Activated naive CD4-positive, alpha-beta T cell treated with anti-CD3 and anti-CD28 coated beads, Interleukin-2, amount 50 U/mL, for 72 hours (primary cell): Measurements from ENCODE around the gene PARD3B. TPM values are rescaled to one million over a fixed set of nuclear protein-coding genes. Genes with fewer than 3 reads are reported as not detected.

Experiments
- ATAC-seq, 2 donors: fragments of 150-1000 bp; cut with Tn5 transposase; 2 replicates each; pipeline ENCODE4 v1.10.0; 2021; ENCODE audit warnings: mild to moderate bottlenecking in 2 of 2, moderate library complexity in 2 of 2
- DNase-seq, 2 donors: peaks; one replicate each; pipeline ENCODE4 v3.0.0; 2021 to 2022; ENCODE audit warnings: low spot score in 2 of 2
- H3K27ac Mint-ChIP-seq, 2 donors: one replicate each; pipeline ENCODE4 v1.8.0; 2022; ENCODE audit warnings: mild to moderate bottlenecking in 2 of 2, mixed read lengths in 2 of 2
- H3K36me3 Mint-ChIP-seq, 2 donors: one replicate each; pipeline ENCODE4 v1.8.0; 2022; ENCODE audit warnings: mixed read lengths in 2 of 2
- H3K9me3 Mint-ChIP-seq, 2 donors: one replicate each; pipeline ENCODE4 v1.8.0; 2022; ENCODE audit warnings: mixed read lengths in 2 of 2
- total RNA-seq, 2 donors: library from RNA; stranded (reverse); gene quantifications; one replicate each; pipeline ENCODE4 v1.2.3, GENCODE V29; 2022

Gene PARD3B
- total RNA-seq, 2 donors from 2014 or later: 0.09 to 0.35 TPM

DNA sequence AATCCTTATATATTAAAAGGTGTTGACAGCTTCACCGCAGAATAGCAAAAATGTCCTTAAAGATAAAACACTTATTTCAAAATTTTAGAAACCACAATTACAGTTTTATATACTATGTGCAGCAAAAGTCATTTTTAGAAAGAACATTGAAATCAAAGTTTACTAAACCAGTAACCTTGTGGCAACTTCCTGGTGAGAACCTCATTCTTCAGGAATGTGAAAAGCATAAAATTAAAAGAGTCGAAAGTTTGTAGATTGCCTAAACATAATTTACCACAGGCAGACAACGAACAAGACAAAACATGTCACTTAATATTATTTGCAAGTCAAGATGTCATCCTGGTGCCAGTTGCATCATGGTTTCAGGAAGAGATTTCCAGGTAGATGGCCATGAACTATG lies 1028.7 kb downstream of the PARD3B start:
- Mint-ChIP-seq H3K9me3 (peaks cover 0 to 4% of the 10 kb centered on the region in 2 donors), H3K36me3 (peaks cover 0 to 5% of the 10 kb centered on the region in 2 donors), H3K27ac (no peak overlapping the region)
- ATAC-seq (no peak), DNase-seq (no peak)

DNA sequence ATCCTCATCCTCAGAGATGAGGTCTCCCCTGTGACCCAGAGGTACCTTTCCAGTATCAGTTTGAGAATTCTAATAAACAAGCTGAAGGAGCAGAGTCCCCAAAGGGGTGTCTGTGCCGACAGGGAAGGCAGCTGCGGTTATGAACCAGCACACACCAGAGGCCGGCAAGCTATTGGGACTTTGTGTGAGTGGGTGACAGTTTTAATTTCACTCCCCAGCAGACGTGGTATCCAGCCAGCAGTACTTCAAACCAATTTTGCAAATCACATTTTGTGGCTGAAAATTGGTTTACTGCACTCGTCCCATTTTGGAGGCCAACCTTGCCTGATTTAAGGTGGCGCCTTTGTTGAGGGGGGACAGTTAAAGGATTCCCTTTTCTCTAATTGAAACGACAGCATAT lies 1034.1 kb downstream of the PARD3B start:
- ATAC-seq (no peak), DNase-seq (no peak)
- Mint-ChIP-seq H3K27ac (no peak overlapping the region), H3K9me3 (peaks cover 0 to 4% of the 10 kb centered on the region in 2 donors), H3K36me3 (peaks cover 0 to 5% of the 10 kb centered on the region in 2 donors)

- Mint-ChIP-seq H3K27ac (no peak overlapping the region), H3K9me3 (peaks cover 0 to 4% of the 10 kb centered on the region in 2 donors), H3K36me3 (peaks cover 0 to 5% of the 10 kb centered on the region in 2 donors)
- DNase-seq: no peak
- ATAC-seq: no peak
These were observed 1035.1 kb downstream of the PARD3B start for GRCh38 chr2:205580212-205580987.

- DNase-seq: no peak
- no peak overlapping the region for H3K27ac Mint-ChIP-seq
- no peaks in the 10 kb centered on the region for H3K36me3 Mint-ChIP-seq
- no peak for ATAC-seq
- H3K9me3 Mint-ChIP-seq: no peaks in the 10 kb centered on the region
These were observed 1037.1 kb downstream of the PARD3B start for GRCh38 chr2:205582366-205582765.

DNA sequence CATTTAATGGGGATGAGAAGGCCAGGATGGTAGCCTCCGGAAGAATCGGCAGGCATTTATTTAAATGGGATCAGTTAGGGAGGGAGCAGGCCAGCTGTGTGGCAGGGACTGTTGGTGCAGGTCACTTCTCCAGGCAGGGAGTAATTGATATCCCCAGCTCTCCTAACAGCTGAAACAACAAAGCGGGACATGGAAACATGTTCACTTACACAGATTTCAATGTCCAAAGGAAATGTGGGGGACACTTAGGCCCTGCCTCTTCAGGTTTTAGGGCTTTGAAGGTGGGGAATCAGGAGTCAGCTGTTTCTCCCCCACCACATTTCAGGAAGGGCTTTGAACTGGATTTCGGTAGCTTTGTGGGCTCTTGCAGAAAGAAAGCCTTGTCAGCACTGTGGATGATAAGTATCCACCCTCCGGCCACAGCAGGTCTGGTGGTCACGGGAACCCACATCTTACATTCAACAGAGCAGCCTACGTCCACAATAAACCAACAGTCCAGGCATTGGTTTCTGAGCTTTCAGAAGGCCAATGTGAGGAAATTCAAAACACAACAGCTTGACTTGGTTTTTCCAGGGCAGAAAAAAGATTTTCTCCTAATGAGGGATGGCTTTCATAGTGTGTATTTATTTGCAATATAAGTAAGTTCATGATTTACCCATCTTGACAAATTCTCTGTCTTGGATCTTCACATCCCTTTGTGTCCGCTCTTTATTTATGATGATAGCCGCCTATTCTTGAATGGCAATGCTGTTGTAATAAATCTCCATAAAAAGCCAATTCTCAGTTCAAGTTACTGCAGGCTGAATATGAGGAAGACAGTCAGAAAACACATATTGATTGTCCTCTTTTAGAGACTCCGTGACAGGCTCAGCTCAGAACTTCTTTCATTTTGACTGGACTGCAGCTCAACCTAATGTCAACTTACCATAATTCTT lies 1040.4 kb downstream of the PARD3B start:
- ATAC-seq: no peak
- Mint-ChIP-seq H3K36me3 (no peaks in the 10 kb centered on the region), H3K27ac (no peak overlapping the region), H3K9me3 (no peaks in the 10 kb centered on the region)
- no peak for DNase-seq

GRCh38 chr2:205586626-205587025 lies 1041.4 kb downstream of the PARD3B start:
- H3K27ac Mint-ChIP-seq: no peak overlapping the region
- ATAC-seq (no peak), DNase-seq (no peak)
- no peaks in the 10 kb centered on the region for H3K36me3 Mint-ChIP-seq
- no peaks in the 10 kb centered on the region for H3K9me3 Mint-ChIP-seq

GRCh38 chr2:205589479-205589878 lies 1044.2 kb downstream of the PARD3B start:
- Mint-ChIP-seq H3K9me3 (no peaks in the 10 kb centered on the region), H3K27ac (no peak overlapping the region), H3K36me3 (no peaks in the 10 kb centered on the region)
- ATAC-seq: no peak
- no peak for DNase-seq

GRCh38 chr2:205590759-205591158 lies 1045.5 kb downstream of the PARD3B start:
- no peak for ATAC-seq
- Mint-ChIP-seq H3K27ac (no peak overlapping the region), H3K9me3 (no peaks in the 10 kb centered on the region), H3K36me3 (no peaks in the 10 kb centered on the region)
- no peak for DNase-seq

GRCh38 chr2:205593891-205594290 lies 1048.6 kb downstream of the PARD3B start:
- DNase-seq (no peak), ATAC-seq (no peak)
- Mint-ChIP-seq H3K27ac (no peak overlapping the region), H3K36me3 (no peaks in the 10 kb centered on the region), H3K9me3 (peaks cover 0 to 5% of the 10 kb centered on the region in 2 donors)

DNA sequence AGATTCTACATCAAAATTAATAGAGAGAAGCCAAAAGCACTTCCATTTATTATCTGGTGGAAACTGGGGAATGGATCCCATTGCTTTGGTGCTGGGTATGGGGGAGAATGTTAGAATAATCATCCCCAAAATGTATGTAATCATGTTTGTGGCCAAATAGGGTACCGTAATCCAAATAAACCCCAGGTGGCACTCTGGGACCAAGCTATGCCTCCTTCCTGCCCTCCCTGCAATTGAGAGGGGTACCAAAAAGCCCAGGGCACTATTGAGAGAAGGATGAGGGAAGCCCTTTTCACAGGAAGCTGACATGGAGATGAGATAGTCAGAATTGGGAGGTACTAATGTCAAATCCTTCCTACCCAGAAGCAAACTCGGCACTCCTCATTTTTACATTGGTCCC lies 1051.3 kb downstream of the PARD3B start:
- H3K36me3 Mint-ChIP-seq: peaks cover 0 to 5% of the 10 kb centered on the region in 2 donors
- H3K27ac Mint-ChIP-seq: no peak overlapping the region
- H3K9me3 Mint-ChIP-seq: peaks cover 4 to 5% of the 10 kb centered on the region in 2 donors
- ATAC-seq: no peak
- no peak for DNase-seq

- Mint-ChIP-seq H3K36me3 (peaks cover 28 to 36% of the 10 kb centered on the region in 2 donors), H3K9me3 (peaks cover 25 to 37% of the 10 kb centered on the region in 2 donors), H3K27ac (no peak overlapping the region)
- DNase-seq (no peak), ATAC-seq (no peak)
These were observed 1060.5 kb downstream of the PARD3B start for GRCh38 chr2:205605638-205606304.

DNA sequence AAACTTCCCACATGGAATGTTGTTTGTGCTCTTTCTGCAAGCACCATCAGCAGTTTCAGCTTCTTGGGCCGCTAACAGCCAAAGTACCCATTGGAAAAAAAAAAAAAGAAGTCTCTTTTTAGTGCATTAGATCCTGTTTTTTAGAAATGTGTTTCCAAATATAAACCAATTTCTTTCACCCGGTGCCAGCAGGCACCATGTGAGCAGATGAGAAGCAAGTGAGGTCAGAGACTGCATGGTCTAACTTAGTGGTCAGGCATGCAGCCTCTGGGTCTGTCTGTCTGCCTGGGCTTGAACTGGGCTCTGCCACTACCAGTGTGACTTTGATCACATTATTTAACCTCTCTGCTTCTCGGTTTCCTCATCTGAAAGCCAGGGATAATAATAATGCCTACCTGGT lies 1061.9 kb downstream of the PARD3B start:
- no peak for ATAC-seq
- peaks cover 28 to 29% of the 10 kb centered on the region in 2 donors for H3K36me3 Mint-ChIP-seq
- peaks cover 25 to 33% of the 10 kb centered on the region in 2 donors for H3K9me3 Mint-ChIP-seq
- H3K27ac Mint-ChIP-seq: no peak overlapping the region
- DNase-seq: no peak

DNA sequence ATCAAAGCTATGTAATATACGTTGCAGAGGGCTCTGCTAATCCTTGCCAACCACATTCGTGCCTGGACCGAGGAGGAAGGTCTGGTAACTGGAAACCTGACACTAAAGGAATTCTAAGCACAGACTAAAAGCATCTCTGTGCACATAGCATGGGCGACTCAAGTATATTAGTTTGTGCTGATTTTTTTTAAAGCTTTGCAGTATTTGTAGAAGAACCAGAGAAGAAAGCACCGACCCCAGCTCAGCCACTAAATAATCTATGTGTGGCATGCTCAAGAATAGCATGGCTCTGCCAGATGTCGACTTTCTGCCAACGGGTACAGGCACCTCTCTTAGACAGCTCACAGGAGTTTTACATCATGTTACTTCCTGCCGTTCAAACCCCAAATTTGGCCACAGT lies 1063.8 kb downstream of the PARD3B start:
- DNase-seq (no peak), ATAC-seq (no peak)
- no peak overlapping the region for H3K27ac Mint-ChIP-seq
- peaks cover 14 to 16% of the 10 kb centered on the region in 2 donors for H3K9me3 Mint-ChIP-seq
- peaks cover 9 to 12% of the 10 kb centered on the region in 2 donors for H3K36me3 Mint-ChIP-seq

DNA sequence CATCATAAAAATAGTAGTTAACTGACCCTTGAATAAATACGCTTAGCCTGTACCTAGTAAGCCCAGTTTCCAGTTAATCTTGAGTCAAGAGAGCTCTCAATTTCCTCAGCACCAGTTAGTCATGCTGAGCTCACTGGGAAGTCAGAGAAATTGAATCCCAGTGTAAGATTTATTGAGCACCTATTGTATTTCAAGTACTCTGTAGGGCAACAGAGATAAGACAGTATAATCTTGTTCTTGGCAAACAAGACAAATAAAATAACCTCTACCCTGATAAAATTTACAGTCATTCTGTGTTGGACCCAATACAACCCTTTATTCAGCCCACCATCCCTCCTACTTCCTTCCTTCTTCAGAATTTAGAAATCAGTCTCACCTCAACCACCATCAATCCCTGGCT lies 1065.2 kb downstream of the PARD3B start:
- Mint-ChIP-seq H3K27ac (no peak overlapping the region), H3K36me3 (peaks cover under 1 to 2% of the 10 kb centered on the region in 2 donors), H3K9me3 (peaks cover 4 to 5% of the 10 kb centered on the region in 2 donors)
- no peak for ATAC-seq
- no peak for DNase-seq

DNA sequence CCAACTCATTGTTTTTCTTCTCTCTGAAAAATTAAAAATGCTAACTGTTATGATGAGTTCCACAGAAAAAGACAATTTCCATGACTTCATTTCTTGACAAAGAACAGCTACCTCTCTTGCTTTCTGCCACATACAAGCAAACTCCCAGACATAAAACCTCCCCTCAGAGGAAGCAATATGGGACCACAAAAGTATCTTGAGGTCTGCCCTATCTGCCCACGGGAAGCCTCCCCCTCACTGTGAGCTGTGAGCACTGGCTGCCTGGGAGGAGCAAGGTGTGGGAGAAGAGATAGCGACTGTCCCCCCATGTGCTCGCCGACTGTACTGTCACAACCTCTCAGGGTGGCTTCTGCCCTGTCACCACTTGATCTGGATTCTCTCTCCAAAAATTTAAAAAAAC lies 1067.4 kb downstream of the PARD3B start:
- ATAC-seq: peak; percentile 86 to 95
- H3K27ac Mint-ChIP-seq: peak overlapping the region in 1 of 2 donors; percentile 78
- H3K9me3 Mint-ChIP-seq: no peaks in the 10 kb centered on the region
- peak in 1 of 2 donors; percentile 38 for DNase-seq
- no peaks in the 10 kb centered on the region for H3K36me3 Mint-ChIP-seq

DNA sequence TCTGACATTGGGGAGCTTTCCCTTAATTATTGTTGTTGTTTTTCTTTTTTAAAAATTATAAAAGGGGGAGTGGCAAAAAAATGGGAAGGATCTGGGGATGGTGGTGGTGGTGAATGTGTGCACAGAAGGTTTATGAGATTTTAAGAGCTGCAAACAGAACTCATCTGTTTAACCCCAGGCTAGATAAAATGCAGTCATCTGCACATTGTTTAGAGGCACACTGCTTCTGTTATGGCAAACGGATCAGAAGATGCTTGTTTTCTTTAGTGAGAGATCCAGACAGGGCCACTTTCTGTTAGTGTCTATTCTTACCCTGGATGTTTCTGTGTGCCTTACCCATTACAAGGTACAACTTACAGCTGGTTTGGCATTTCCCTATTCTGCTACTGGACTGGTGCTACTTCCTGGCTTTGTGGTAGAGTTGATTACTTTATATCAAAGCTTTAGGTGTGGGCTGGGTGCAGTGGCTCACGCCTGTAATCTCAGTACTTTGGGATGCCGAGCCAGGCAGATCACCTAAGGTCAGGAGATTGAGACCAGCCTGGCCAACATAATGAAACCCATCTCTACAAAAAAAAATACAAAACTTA lies 1068.8 kb downstream of the PARD3B start:
- Mint-ChIP-seq H3K36me3 (no peaks in the 10 kb centered on the region), H3K9me3 (no peaks in the 10 kb centered on the region), H3K27ac (no peak overlapping the region)
- no peak for DNase-seq
- peak in 1 of 2 donors; percentile 39 for ATAC-seq
